ENCODE measurements around the gene XYLT2. TPM values are rescaled to one million over a fixed set of nuclear protein-coding genes. Genes with fewer than 3 reads are reported as not detected.

XYLT2 gene
- total and polyA plus RNA-seq, 10 of the 15 experiments (the other 5 are each of a cell fraction or from before 2014, with no cell fraction given): 0.82 to 20.6 (median 13.0) TPM

DNA sequence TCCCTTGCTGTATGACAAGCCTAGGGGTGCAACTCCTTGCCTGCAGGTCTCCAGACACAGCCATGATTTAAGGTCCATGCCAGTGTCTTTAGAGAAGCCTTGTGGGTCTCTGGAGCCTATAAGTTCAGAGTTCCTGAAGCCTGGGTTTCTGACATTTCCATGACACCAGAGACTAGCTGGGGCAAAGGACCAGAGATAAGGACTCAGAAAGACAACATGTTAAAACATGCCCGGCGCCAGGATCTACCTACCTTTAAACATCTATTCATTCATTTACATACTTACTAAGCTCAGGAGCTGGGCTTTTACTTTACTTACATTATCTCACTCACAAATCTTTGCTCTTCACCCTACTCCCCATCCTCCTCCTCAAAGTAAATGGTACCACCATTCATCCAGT, 25.6 kb downstream of the XYLT2 start:
- Histone ChIP-seq H2AFZ (ENCODE audit: control insufficient read depth, low read depth, low read length) (no peak overlapping the region), H4K20me1 (ENCODE audit: control insufficient read depth, insufficient read depth) (no peaks in the 10 kb centered on the region), H3K9ac (ENCODE audit: control insufficient read depth, insufficient read depth, low read length) (peak overlapping the region; percentile 78), H3K9me3 (replicated peaks; ENCODE audit: control insufficient read depth, insufficient read depth, low read length) (no peaks in the 10 kb centered on the region), H3K27ac (ENCODE audit: control insufficient read depth, insufficient read depth) (peak overlapping the region; percentile 95; the same call in 1 of the 2 replicates), H3K27me3 (replicated peaks in 1 of 2; ENCODE audit: control insufficient read depth in 2 of 2, insufficient read depth in 2 of 2, low read length in 1 of 2) (no peaks in the 10 kb centered on the region), H3K4me3 (peak overlapping the region; percentile 72), H3K4me1 (ENCODE audit: control insufficient read depth, insufficient read depth, low read length) (no peaks in the 10 kb centered on the region; the same call in 1 of the 2 replicates), H3K79me2 (ENCODE audit: control insufficient read depth, insufficient read depth, low read length) (peaks cover 27% of the 10 kb centered on the region), H3K36me3 (ENCODE audit: control insufficient read depth in 2 of 2, insufficient read depth in 2 of 2, low read length in 1 of 2) (peaks cover 20 to 24% of the 10 kb centered on the region in 2 experiments), H3K4me2 (ENCODE audit: control insufficient read depth, insufficient read depth) (peak overlapping the region; percentile 85)
- SMC1A ChIA-PET (ENCODE audit: uncharacterized antibody, unreplicated experiment): interaction anchor here (0.8 to 1.6 kb wide), 4 partner anchors 9 to 75 kb away, joined by 3 to 9 read pairs (median 4); no protein-coding TSS in a partner anchor
- WGBS (ENCODE audit: insufficient coverage, insufficient replicate concordance, low lambda C conversion rate, missing lambda C conversion rate): 100% methylated on average over 2 of the region's 2 CpGs
- intact Hi-C loops (cut with micrococcal nuclease; ENCODE audit: unreplicated experiment): no loop called here
- RAD21 ChIA-PET (ENCODE audit: unreplicated experiment): interaction anchor here (1.2 to 1.3 kb wide), 2 partner anchors 19 to 108 kb away, joined by 5 to 6 read pairs; no protein-coding TSS in a partner anchor
- TF ChIP-seq CBX5 (IDR thresholded peaks at IDR 0.05; ENCODE audit: low read depth) (no peak), IKZF1 (conservative IDR thresholded peaks at IDR 0.05) (no peak), FOXK2 (IDR thresholded peaks at IDR 0.05) (no peak), ZSCAN29 (IDR thresholded peaks at IDR 0.05) (no peak), IKZF2 (IDR thresholded peaks at IDR 0.05) (no peak), RB1 (IDR thresholded peaks at IDR 0.05; ENCODE audit: borderline replicate concordance) (no peak), ZNF217 (IDR thresholded peaks at IDR 0.05) (no peak), NFYA (IDR thresholded peaks at IDR 0.05; ENCODE audit: borderline replicate concordance, low read depth, low read length) (no peak), BCL11A (IDR thresholded peaks at IDR 0.05; ENCODE audit: low read depth, low read length) (no peak), CEBPB (IDR thresholded peaks at IDR 0.05; ENCODE audit: borderline replicate concordance in 1 of 2, low read depth in 2 of 2, low read length in 2 of 2) (no peak), FOS (IDR thresholded peaks at IDR 0.05; ENCODE audit: borderline replicate concordance, extremely low read depth, insufficient read length) (no peak), BMI1 (IDR thresholded peaks at IDR 0.05; ENCODE audit: borderline replicate concordance) (no peak), SMARCA5 (IDR thresholded peaks at IDR 0.05) (no peak), TARDBP (IDR thresholded peaks at IDR 0.05; ENCODE audit: borderline replicate concordance) (no peak), ZBED1 (IDR thresholded peaks at IDR 0.05; ENCODE audit: borderline replicate concordance) (no peak), PAX5 (IDR thresholded peaks at IDR 0.05; ENCODE audit: borderline replicate concordance, low read depth, low read length) (no peak), POLR2A (IDR thresholded peaks at IDR 0.05; ENCODE audit: low read depth, low read length) (no peak)
- TF ChIP-seq, protein P1, sequence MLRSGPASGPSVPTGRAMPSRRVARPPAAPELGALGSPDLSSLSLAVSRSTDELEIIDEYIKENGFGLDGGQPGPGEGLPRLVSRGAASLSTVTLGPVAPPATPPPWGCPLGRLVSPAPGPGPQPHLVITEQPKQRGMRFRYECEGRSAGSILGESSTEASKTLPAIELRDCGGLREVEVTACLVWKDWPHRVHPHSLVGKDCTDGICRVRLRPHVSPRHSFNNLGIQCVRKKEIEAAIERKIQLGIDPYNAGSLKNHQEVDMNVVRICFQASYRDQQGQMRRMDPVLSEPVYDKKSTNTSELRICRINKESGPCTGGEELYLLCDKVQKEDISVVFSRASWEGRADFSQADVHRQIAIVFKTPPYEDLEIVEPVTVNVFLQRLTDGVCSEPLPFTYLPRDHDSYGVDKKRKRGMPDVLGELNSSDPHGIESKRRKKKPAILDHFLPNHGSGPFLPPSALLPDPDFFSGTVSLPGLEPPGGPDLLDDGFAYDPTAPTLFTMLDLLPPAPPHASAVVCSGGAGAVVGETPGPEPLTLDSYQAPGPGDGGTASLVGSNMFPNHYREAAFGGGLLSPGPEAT (IDR thresholded peaks at IDR 0.05; ENCODE audit: low read depth): no peak
- TF ChIP-seq, protein P2, sequence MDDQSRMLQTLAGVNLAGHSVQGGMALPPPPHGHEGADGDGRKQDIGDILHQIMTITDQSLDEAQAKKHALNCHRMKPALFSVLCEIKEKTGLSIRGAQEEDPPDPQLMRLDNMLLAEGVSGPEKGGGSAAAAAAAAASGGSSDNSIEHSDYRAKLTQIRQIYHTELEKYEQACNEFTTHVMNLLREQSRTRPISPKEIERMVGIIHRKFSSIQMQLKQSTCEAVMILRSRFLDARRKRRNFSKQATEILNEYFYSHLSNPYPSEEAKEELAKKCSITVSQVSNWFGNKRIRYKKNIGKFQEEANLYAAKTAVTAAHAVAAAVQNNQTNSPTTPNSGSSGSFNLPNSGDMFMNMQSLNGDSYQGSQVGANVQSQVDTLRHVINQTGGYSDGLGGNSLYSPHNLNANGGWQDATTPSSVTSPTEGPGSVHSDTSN (IDR thresholded peaks at IDR 0.05; ENCODE audit: insufficient replicate concordance, low read depth, low read length): no peak
- TF ChIP-seq, protein P3, sequence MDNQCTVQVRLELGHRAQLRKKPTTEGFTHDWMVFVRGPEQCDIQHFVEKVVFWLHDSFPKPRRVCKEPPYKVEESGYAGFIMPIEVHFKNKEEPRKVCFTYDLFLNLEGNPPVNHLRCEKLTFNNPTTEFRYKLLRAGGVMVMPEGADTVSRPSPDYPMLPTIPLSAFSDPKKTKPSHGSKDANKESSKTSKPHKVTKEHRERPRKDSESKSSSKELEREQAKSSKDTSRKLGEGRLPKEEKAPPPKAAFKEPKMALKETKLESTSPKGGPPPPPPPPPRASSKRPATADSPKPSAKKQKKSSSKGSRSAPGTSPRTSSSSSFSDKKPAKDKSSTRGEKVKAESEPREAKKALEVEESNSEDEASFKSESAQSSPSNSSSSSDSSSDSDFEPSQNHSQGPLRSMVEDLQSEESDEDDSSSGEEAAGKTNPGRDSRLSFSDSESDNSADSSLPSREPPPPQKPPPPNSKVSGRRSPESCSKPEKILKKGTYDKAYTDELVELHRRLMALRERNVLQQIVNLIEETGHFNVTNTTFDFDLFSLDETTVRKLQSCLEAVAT (IDR thresholded peaks at IDR 0.05): no peak
- ATAC-seq (no peak), FAIRE-seq (no peak), DNase-seq (ENCODE audit: low read depth, low spot score) (no peak)
- no TSS peak for BruUV-seq (replicated peaks)
- CTCF ChIA-PET: interaction anchor here (0.7 to 5.9 kb wide), 6 partner anchors 10 to 171 kb away, joined by 3 to 48 read pairs (median 4); partner anchors contain the start of gene LRRC59
- in situ Hi-C loops (cut with MboI): no loop called here
- POLR2A ChIA-PET: interaction anchor here (0.9 to 1.8 kb wide), 3 partner anchors 9 to 26 kb away, joined by 4 to 5 read pairs (median 5); partner anchors contain the start of gene LRRC59

Measured in GM12878 (cell line).